Measurements from ENCODE around the gene CTBP1. TPM values are rescaled to one million over a fixed set of nuclear protein-coding genes. Genes with fewer than 3 reads are reported as not detected.

CTBP1 gene
- total RNA-seq, 1 experiment from 2014 or later: 223 TPM

DNA sequence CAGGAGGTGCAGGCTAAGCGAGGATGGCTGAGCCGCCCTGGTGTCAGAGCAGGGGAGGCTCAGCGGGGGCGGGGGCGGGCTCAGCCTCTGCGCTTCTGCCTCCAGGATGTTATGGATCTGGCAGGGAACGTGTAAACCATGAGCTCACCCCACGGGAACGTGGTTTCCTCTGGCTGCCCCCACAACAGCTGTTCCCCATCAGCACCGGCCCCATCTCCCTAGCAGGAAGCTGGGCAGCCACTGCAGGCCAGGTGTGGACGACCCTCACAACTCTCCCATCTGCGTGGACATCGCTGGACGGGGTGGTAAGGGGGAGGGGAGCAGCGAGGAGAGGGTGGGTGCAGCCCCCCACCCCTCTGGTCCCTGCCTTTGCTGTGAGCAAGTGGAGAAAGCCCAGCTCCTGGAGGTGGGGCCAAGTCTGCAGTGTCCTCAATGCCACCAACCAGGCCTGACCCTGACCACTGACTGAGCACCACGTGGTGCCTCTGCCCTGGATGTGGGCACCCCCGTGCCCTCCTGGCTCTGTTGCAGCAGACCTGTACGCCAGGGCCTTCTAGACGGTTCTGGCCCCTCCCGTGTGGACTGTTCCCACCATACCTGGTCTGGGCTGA, 48.4 kb downstream of the CTBP1 start:
- Histone ChIP-seq H3K9me3 (ENCODE audit: low read length) (no peaks in the 10 kb centered on the region), H3K9ac (ENCODE audit: low read length) (no peak overlapping the region), H3K27ac (ENCODE audit: low read length) (no peak overlapping the region), H3K9me2 (replicated peaks; ENCODE audit: low read length) (no peaks in the 10 kb centered on the region), H2AFZ (ENCODE audit: low read length) (no peak overlapping the region), H3K4me1 (ENCODE audit: insufficient read depth, low read length) (no peaks in the 10 kb centered on the region), H3F3A (ENCODE audit: low read length, unreplicated experiment) (no peaks in the 10 kb centered on the region), H4K20me1 (ENCODE audit: low read length) (no peaks in the 10 kb centered on the region), H3K4me2 (ENCODE audit: low read length) (no peak overlapping the region), H3K27me3 (ENCODE audit: low read length) (no peaks in the 10 kb centered on the region), H3K79me2 (ENCODE audit: low read length) (no peaks in the 10 kb centered on the region), H3K4me3 (ENCODE audit: low read length) (no peak overlapping the region), H3K36me3 (ENCODE audit: low read depth, low read length) (no peaks in the 10 kb centered on the region)
- POLR2A ChIA-PET (ENCODE audit: unreplicated experiment): no interaction called here
- CTCF ChIA-PET: no interaction called here
- TF ChIP-seq EZH2 (IDR thresholded peaks at IDR 0.05; ENCODE audit: low read length, unreplicated experiment) (no peak), EZH2phosphoT487 (IDR thresholded peaks at IDR 0.05; ENCODE audit: borderline replicate concordance, low read length) (no peak)
- TF ChIP-seq, protein P1, sequence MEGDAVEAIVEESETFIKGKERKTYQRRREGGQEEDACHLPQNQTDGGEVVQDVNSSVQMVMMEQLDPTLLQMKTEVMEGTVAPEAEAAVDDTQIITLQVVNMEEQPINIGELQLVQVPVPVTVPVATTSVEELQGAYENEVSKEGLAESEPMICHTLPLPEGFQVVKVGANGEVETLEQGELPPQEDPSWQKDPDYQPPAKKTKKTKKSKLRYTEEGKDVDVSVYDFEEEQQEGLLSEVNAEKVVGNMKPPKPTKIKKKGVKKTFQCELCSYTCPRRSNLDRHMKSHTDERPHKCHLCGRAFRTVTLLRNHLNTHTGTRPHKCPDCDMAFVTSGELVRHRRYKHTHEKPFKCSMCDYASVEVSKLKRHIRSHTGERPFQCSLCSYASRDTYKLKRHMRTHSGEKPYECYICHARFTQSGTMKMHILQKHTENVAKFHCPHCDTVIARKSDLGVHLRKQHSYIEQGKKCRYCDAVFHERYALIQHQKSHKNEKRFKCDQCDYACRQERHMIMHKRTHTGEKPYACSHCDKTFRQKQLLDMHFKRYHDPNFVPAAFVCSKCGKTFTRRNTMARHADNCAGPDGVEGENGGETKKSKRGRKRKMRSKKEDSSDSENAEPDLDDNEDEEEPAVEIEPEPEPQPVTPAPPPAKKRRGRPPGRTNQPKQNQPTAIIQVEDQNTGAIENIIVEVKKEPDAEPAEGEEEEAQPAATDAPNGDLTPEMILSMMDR (conservative IDR thresholded peaks at IDR 0.05; ENCODE audit: low read depth, low read length): no peak
- no peak for ATAC-seq
- DNase-seq: no peak
- BruUV-seq (replicated peaks): no TSS peak
- intact Hi-C loops (cut with micrococcal nuclease): no loop called here

DNA sequence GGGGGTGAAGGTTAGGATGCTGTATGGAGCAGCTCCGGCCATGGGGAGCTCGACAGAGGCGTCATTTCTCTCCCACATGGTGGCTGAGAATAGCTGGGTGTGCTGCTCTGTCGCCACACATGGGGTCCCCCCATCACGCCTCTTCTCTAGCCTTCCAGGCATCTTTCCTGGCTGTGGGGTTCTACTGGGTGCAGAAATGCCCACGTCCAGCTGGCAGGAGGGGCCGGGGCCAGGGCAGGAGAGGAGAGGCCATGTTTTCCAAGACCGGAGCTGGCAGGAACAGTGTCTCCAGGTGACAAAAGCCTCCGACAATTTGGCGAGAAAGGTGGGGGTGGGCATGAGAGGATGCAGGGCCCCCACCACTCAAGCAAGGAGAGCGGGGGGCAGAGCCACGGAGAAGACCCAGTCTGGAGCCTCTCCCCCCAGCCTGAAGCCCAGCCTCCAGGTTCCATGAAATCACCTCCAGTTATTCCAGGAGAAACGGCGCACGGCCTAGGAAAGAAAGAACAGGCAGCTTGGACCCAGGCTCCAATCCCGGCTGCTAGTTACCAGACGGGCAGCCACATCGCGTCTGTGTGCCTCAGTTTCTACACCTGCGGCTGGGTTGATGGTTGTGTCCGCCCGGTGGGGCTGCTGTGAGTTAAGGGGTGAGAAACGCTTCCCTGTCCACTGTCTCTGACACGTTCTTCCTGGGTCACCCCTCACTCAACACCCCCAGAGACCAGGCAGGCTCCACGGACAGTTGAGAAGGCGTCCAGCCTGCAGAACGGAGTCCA, 49.2 kb downstream of the CTBP1 start:
- no peaks in the 10 kb centered on the region for H3K9me3 ChIP-seq (ENCODE audit: low read length)
- no peaks in the 10 kb centered on the region for H3K79me2 ChIP-seq (ENCODE audit: low read length)
- H3K4me2 ChIP-seq (ENCODE audit: low read length): no peak overlapping the region
- intact Hi-C loops (cut with micrococcal nuclease): no loop called here
- no peaks in the 10 kb centered on the region for H3F3A ChIP-seq (ENCODE audit: low read length, unreplicated experiment)
- no peak overlapping the region for H3K4me3 ChIP-seq (ENCODE audit: low read length)
- no peaks in the 10 kb centered on the region for H3K36me3 ChIP-seq (ENCODE audit: low read depth, low read length)
- CTCF ChIA-PET: no interaction called here
- H3K4me1 ChIP-seq (ENCODE audit: insufficient read depth, low read length): no peaks in the 10 kb centered on the region
- BruUV-seq (replicated peaks): no TSS peak
- POLR2A ChIA-PET (ENCODE audit: unreplicated experiment): no interaction called here
- no peak overlapping the region for H2AFZ ChIP-seq (ENCODE audit: low read length)
- TF ChIP-seq EZH2 (IDR thresholded peaks at IDR 0.05; ENCODE audit: low read length, unreplicated experiment): no peak
- DNase-seq: no peak
- no peak overlapping the region for H3K27ac ChIP-seq (ENCODE audit: low read length)
- H3K9me2 ChIP-seq (replicated peaks; ENCODE audit: low read length): no peaks in the 10 kb centered on the region
- no peak overlapping the region for H3K9ac ChIP-seq (ENCODE audit: low read length)
- H3K27me3 ChIP-seq (ENCODE audit: low read length): no peaks in the 10 kb centered on the region
- no peak for ATAC-seq
- no peaks in the 10 kb centered on the region for H4K20me1 ChIP-seq (ENCODE audit: low read length)

DNA sequence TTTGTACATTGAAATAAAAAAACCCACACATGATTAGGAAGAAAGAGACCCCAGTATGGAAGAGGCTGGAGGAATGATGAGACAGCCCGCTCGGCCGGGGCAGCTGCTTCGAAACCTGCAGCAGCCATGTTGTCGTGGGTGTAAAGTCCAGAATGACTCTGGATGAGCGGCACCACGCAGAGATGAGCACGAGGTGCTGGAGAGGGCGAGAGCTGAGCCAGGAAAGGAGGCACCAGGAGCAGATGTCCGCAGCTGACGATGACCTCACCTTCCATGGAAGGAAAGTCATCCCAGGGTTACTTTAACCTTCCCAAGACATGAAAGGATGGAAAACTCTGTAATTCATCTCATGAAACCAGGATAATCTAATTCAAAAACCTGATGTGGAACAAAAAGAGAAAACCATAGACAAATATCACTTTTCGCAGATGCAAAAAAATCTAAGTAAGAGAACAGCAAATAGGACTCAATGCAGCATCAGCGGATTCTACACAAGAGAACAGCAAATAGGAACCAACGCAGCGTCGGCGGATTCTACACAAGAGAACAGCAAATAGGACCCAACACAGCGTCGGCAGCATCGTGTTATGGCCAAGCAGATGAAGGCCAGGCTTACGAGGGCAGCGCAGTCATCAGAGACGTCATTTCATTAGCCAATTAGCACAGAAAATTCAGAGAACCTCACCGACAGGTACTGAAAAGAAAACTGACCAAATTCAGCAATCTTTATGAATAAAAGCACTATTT, 50.7 kb downstream of the CTBP1 start:
- intact Hi-C loops (cut with micrococcal nuclease): no loop called here
- Histone ChIP-seq H3K27ac (ENCODE audit: low read length) (no peak overlapping the region), H4K20me1 (ENCODE audit: low read length) (no peaks in the 10 kb centered on the region), H3K4me2 (ENCODE audit: low read length) (no peak overlapping the region), H3K79me2 (ENCODE audit: low read length) (no peaks in the 10 kb centered on the region), H3F3A (ENCODE audit: low read length, unreplicated experiment) (no peaks in the 10 kb centered on the region), H3K4me3 (ENCODE audit: low read length) (no peak overlapping the region), H3K4me1 (ENCODE audit: insufficient read depth, low read length) (no peaks in the 10 kb centered on the region), H3K9ac (ENCODE audit: low read length) (no peak overlapping the region), H3K36me3 (ENCODE audit: low read depth, low read length) (no peaks in the 10 kb centered on the region), H3K27me3 (ENCODE audit: low read length) (no peaks in the 10 kb centered on the region), H2AFZ (ENCODE audit: low read length) (no peak overlapping the region), H3K9me3 (ENCODE audit: low read length) (no peaks in the 10 kb centered on the region), H3K9me2 (replicated peaks; ENCODE audit: low read length) (no peaks in the 10 kb centered on the region)
- no peak for TF ChIP-seq EZH2 (IDR thresholded peaks at IDR 0.05; ENCODE audit: low read length, unreplicated experiment)
- TF ChIP-seq, protein P1 (conservative IDR thresholded peaks at IDR 0.05; ENCODE audit: low read depth, low read length): no peak
- no peak for TF ChIP-seq EZH2phosphoT487 (IDR thresholded peaks at IDR 0.05; ENCODE audit: borderline replicate concordance, low read length)
- POLR2A ChIA-PET (ENCODE audit: unreplicated experiment): no interaction called here
- CTCF ChIA-PET: no interaction called here
- DNase-seq (no peak), ATAC-seq (no peak)
- no TSS peak for BruUV-seq (replicated peaks)

All from PC-3 (cell line).